ENCODE data around the gene PCBD1.

The PCBD1 gene

GRCh38 chr10:70917226-70917625, 28.9 kb upstream of the PCBD1 start:
- TF ChIP-seq ZFX (IDR thresholded peaks at IDR 0.05; ENCODE audit: borderline replicate concordance): no peak
- no peak for TF ChIP-seq CTCF (IDR thresholded peaks at IDR 0.05)
- H3K27ac ChIP-seq: no peak overlapping the region

DNA sequence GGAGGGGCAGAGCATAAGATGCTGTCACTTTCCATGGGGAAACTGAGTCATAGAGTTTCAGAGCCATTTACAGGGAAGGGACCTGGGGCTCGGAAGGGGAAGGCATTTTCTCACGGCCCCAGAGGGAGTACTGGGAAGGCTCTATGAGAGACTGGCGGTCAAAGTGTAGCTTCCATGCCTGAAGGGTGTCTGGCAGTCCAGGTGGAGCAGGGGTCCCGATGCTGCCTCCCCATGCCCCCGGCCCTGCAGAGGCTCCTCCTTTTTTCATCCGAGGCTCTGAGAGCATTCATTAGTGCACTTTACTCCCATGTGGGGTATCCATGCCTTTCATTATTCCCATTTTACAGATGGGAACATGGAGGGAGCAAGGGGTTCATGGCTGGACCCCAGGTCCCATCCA, 27.9 kb upstream of the PCBD1 start:
- TF ChIP-seq CTCF (IDR thresholded peaks at IDR 0.05) (no peak), ZFX (IDR thresholded peaks at IDR 0.05; ENCODE audit: borderline replicate concordance) (no peak)

GRCh38 chr10:70915806-70916205, 27.4 kb upstream of the PCBD1 start:
- H3K27ac ChIP-seq: no peak overlapping the region
- TF ChIP-seq ZFX (IDR thresholded peaks at IDR 0.05; ENCODE audit: borderline replicate concordance) (no peak), CTCF (IDR thresholded peaks at IDR 0.05) (no peak)

More for the DNA sequence above, 27.9 kb upstream of the PCBD1 start:
- no peak overlapping the region for H3K27ac ChIP-seq

- no peak overlapping the region for H3K27ac ChIP-seq
- TF ChIP-seq CTCF (IDR thresholded peaks at IDR 0.05) (no peak), ZFX (IDR thresholded peaks at IDR 0.05; ENCODE audit: borderline replicate concordance) (no peak)
These were observed 26.8 kb upstream of the PCBD1 start for GRCh38 chr10:70915206-70915605.

GRCh38 chr10:70914316-70914864, 26.0 kb upstream of the PCBD1 start:
- H3K27ac ChIP-seq: no peak overlapping the region
- no peak for TF ChIP-seq ZFX (IDR thresholded peaks at IDR 0.05; ENCODE audit: borderline replicate concordance)
- TF ChIP-seq CTCF (IDR thresholded peaks at IDR 0.05): no peak

GRCh38 chr10:70913893-70914240, 25.5 kb upstream of the PCBD1 start:
- no peak for TF ChIP-seq ZFX (IDR thresholded peaks at IDR 0.05; ENCODE audit: borderline replicate concordance)
- no peak for TF ChIP-seq CTCF (IDR thresholded peaks at IDR 0.05)

DNA sequence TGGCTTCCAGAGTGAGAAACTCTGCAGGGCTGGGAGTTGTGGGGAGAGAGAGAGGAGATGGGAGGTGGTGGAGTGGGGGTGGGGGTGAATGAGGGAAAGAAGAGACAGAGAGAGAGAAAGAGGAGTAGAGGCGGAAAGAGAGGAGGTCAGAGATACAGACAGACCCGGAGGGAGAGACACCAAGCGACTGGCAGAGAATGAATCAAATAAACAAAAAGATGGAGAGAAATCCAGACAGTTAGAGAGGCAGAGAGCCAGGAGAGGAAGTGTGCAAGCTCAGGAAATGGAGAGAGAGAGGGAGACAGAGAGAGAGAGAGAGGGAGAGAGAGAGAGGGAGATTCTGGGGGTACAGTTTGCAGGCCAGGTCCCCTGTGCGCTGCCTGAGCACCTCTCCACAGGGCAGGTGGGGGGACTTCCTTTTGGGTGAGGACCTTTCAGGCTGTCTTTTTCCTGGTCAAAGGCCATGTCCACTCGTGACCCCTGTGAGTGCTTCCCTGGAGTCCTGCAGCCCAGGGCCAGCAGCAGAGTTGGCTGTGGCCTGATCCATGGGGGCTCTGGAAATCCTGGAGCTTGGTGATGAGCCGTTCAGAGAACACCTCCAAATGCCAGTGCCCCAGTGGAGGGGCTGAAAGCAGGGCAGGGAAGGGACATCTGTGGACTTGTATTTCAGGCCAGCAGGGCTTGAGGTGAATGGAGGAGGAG, 25.0 kb upstream of the PCBD1 start:
- no peak overlapping the region for H3K27ac ChIP-seq
- TF ChIP-seq CTCF (IDR thresholded peaks at IDR 0.05) (no peak), ZFX (IDR thresholded peaks at IDR 0.05; ENCODE audit: borderline replicate concordance) (no peak)

More at GRCh38 chr10:70913893-70914240, 25.5 kb upstream of the PCBD1 start:
- no peak overlapping the region for H3K27ac ChIP-seq

Data from 22Rv1 (cell line).